ENCODE measurements around the gene MMS19. TPM values are rescaled to one million over a fixed set of nuclear protein-coding genes. Genes with fewer than 3 reads are reported as not detected.

The MMS19 gene
- total RNA-seq, 1 experiment from 2014 or later = 70.6 TPM

GRCh38 chr10:97538411-97538810 is 40.2 kb upstream of the MMS19 start:
- Histone ChIP-seq H3K9me3 (ENCODE audit: low read depth, low read length, poor library complexity, severe bottlenecking) (no peaks in the 10 kb centered on the region), H3K27me3 (replicated peaks; ENCODE audit: insufficient read depth, low read depth, low read length, poor library complexity) (no peaks in the 10 kb centered on the region), H3K4me1 (ENCODE audit: insufficient read depth, low read length, poor library complexity, severe bottlenecking) (peaks cover 18% of the 10 kb centered on the region), H3K4me3 (ENCODE audit: low read depth, low read length, poor library complexity, severe bottlenecking) (no peak overlapping the region), H3K36me3 (ENCODE audit: insufficient read depth, low read length, poor library complexity, severe bottlenecking) (no peaks in the 10 kb centered on the region), H3K27ac (ENCODE audit: low read depth, low read length, poor library complexity, severe bottlenecking) (no peak overlapping the region)
- no peak for TF ChIP-seq EZH2 (IDR thresholded peaks at IDR 0.05; ENCODE audit: borderline replicate concordance, low read depth, low read length, poor library complexity, severe bottlenecking)
- TF ChIP-seq CTCF (conservative IDR thresholded peaks at IDR 0.05; ENCODE audit: low read depth, low read length) = no peak
- intact Hi-C loops (cut with micrococcal nuclease; ENCODE audit: unreplicated experiment) = no loop called here
- DNase-seq (ENCODE audit: low spot score) = no peak
- ChIA-PET CTCF (interaction anchor here (0.6 kb wide), 1 partner anchor 134 kb away, joined by 3 read pairs; no protein-coding TSS in a partner anchor), POLR2A (ENCODE audit: low non-redundant PET) (no interaction called here)
- BruUV-seq (replicated peaks) = no TSS peak

- ChIA-PET POLR2A (ENCODE audit: low non-redundant PET) (no interaction called here), CTCF (no interaction called here)
- Histone ChIP-seq H3K27ac (ENCODE audit: low read depth, low read length, poor library complexity, severe bottlenecking) (no peak overlapping the region), H3K36me3 (ENCODE audit: insufficient read depth, low read length, poor library complexity, severe bottlenecking) (no peaks in the 10 kb centered on the region), H3K27me3 (replicated peaks; ENCODE audit: insufficient read depth, low read depth, low read length, poor library complexity) (no peaks in the 10 kb centered on the region), H3K4me3 (ENCODE audit: low read depth, low read length, poor library complexity, severe bottlenecking) (no peak overlapping the region), H3K4me1 (ENCODE audit: insufficient read depth, low read length, poor library complexity, severe bottlenecking) (peaks cover 7% of the 10 kb centered on the region), H3K9me3 (ENCODE audit: low read depth, low read length, poor library complexity, severe bottlenecking) (no peaks in the 10 kb centered on the region)
- intact Hi-C loops (cut with micrococcal nuclease; ENCODE audit: unreplicated experiment) = no loop called here
- BruUV-seq (replicated peaks) = no TSS peak
- DNase-seq (ENCODE audit: low spot score) = no peak
- TF ChIP-seq CTCF (conservative IDR thresholded peaks at IDR 0.05; ENCODE audit: low read depth, low read length) (no peak), EZH2 (IDR thresholded peaks at IDR 0.05; ENCODE audit: borderline replicate concordance, low read depth, low read length, poor library complexity, severe bottlenecking) (no peak)
Observed at GRCh38 chr10:97537186-97537869, 39.1 kb upstream of the MMS19 start.

GRCh38 chr10:97534746-97535367 is 36.6 kb upstream of the MMS19 start:
- DNase-seq (ENCODE audit: low spot score) = peak; percentile 54
- no peak for TF ChIP-seq EZH2 (IDR thresholded peaks at IDR 0.05; ENCODE audit: borderline replicate concordance, low read depth, low read length, poor library complexity, severe bottlenecking)
- peak; percentile 71 for TF ChIP-seq CTCF (conservative IDR thresholded peaks at IDR 0.05; ENCODE audit: low read depth, low read length)
- intact Hi-C loops (cut with micrococcal nuclease; ENCODE audit: unreplicated experiment) = no loop called here
- no peaks in the 10 kb centered on the region for H3K36me3 ChIP-seq (ENCODE audit: insufficient read depth, low read length, poor library complexity, severe bottlenecking)
- H3K9me3 ChIP-seq (ENCODE audit: low read depth, low read length, poor library complexity, severe bottlenecking) = no peaks in the 10 kb centered on the region
- no peak overlapping the region for H3K27ac ChIP-seq (ENCODE audit: low read depth, low read length, poor library complexity, severe bottlenecking)
- H3K27me3 ChIP-seq (replicated peaks; ENCODE audit: insufficient read depth, low read depth, low read length, poor library complexity) = no peaks in the 10 kb centered on the region
- no peaks in the 10 kb centered on the region for H3K4me1 ChIP-seq (ENCODE audit: insufficient read depth, low read length, poor library complexity, severe bottlenecking)
- ChIA-PET CTCF (interaction anchor here (0.5 to 1.4 kb wide), 2 partner anchors 18 to 289 kb away, joined by 5 read pairs; no protein-coding TSS in a partner anchor), POLR2A (ENCODE audit: low non-redundant PET) (interaction anchor here (0.5 kb wide), 1 partner anchor 482 kb away, joined by 4 read pairs; no protein-coding TSS in a partner anchor)
- no peak overlapping the region for H3K4me3 ChIP-seq (ENCODE audit: low read depth, low read length, poor library complexity, severe bottlenecking)
- no TSS peak for BruUV-seq (replicated peaks)

All from A673 (cell line).